H1 (cell line): Measurements from ENCODE around the gene RFX1. TPM values are rescaled to one million over a fixed set of nuclear protein-coding genes. Genes with fewer than 3 reads are reported as not detected.

Experiments
- CTCF ChIA-PET: fragments of 300-600 bp; sonication (Branson Sonifier 250); formaldehyde crosslinking; loops from one replicate; lab custom pipeline; 2021; ENCODE audit not compliant: partially characterized antibody; lab: Charles Lee
- POLR2A ChIA-PET: fragments of 300-600 bp; sonication (Branson Sonifier 250); formaldehyde crosslinking; loops from one replicate; lab custom pipeline; 2021; ENCODE audit warnings: inconsistent platforms; ENCODE audit not compliant: partially characterized antibody; lab: Charles Lee
- DNase-seq, 2 experiments: peaks; one replicate each; pipeline versions ENCODE4 v3.0.0 to v3.0.0-alpha.2; 2010 to 2022; ENCODE audit warnings: low spot score in 2 of 2, low read depth in 1 of 2, mixed read lengths in 1 of 2
- FAIRE-seq: peaks from 2 replicates; lab custom pipeline; 2011; peaks lifted over from hg19 to GRCh38; lab: Jason Lieb, UNC
- H2AFZ ChIP-seq: 2 replicates; pipeline ENCODE4 v1.8.1; 2012; ENCODE audit warnings: low read length, inconsistent platforms
- H2AK5ac ChIP-seq: 2 replicates; pipeline ENCODE4 v1.6.1; 2013; ENCODE audit warnings: low read depth, low read length
- H2BK120ac ChIP-seq: replicated peaks from 2 replicates; pipeline ENCODE3; 2013; ENCODE audit warnings: low read depth, low read length, inconsistent platforms
- H2BK12ac ChIP-seq: 2 replicates; pipeline ENCODE4 v1.6.1; 2013; ENCODE audit warnings: low read depth, low read length
- H2BK15ac ChIP-seq: 2 replicates; pipeline ENCODE4 v1.6.1; 2013; ENCODE audit warnings: low read length
- H2BK20ac ChIP-seq: 2 replicates; pipeline ENCODE4 v1.6.1; 2013; ENCODE audit warnings: low read length
- H2BK5ac ChIP-seq: 2 replicates; pipeline ENCODE4 v1.6.1; 2013; ENCODE audit warnings: low read depth, low read length
- H3K14ac ChIP-seq: 2 replicates; pipeline ENCODE4 v1.6.1; 2013; ENCODE audit warnings: inconsistent platforms; ENCODE audit not compliant: insufficient read length
- H3K18ac ChIP-seq: 2 replicates; pipeline ENCODE4 v1.6.1; 2013; ENCODE audit warnings: low read length; ENCODE audit errors: extremely low read depth
- H3K23ac ChIP-seq: 2 replicates; pipeline ENCODE4 v1.6.1; 2013; ENCODE audit warnings: inconsistent platforms; ENCODE audit not compliant: insufficient read length
- H3K23me2 ChIP-seq: 2 replicates; pipeline ENCODE4 v1.6.1; 2013; ENCODE audit warnings: low read depth, low read length
- H3K27ac ChIP-seq: 2 replicates; pipeline ENCODE4 v1.6.1; 2011; ENCODE audit warnings: low read depth, low read length, inconsistent platforms
- H3K27me3 ChIP-seq, 4 experiments: replicated peaks in 1 of 4; 1 replicate in 1 of 4; 2 replicates in 3 of 4; pipeline versions ENCODE4 v1.6.1 to v1.8.1; 2011 to 2013; ENCODE audit warnings: low read length in 3 of 4, mild to moderate bottlenecking in 3 of 4, inconsistent platforms in 2 of 4, mixed read lengths in 2 of 4, moderate library complexity in 1 of 4; ENCODE audit not compliant: control insufficient read depth in 3 of 4, insufficient read depth in 3 of 4; ENCODE audit errors: extremely low read depth in 1 of 4
- H3K36me3 ChIP-seq, 4 experiments: 2 replicates each; pipeline versions ENCODE4 v1.6.1 to v1.8.1; 2011 to 2013; ENCODE audit warnings: mild to moderate bottlenecking in 4 of 4, low read length in 3 of 4, moderate library complexity in 2 of 4, control low read depth in 1 of 4, inconsistent platforms in 1 of 4; ENCODE audit not compliant: insufficient read depth in 4 of 4, control insufficient read depth in 2 of 4
- H3K4ac ChIP-seq: replicated peaks from 2 replicates; pipeline ENCODE3; 2013; ENCODE audit warnings: low read length, low read depth, mixed read lengths, inconsistent platforms; ENCODE audit not compliant: insufficient read length
- H3K4me1 ChIP-seq, 4 experiments: replicated peaks in 1 of 4; 1 replicate in 1 of 4; 2 replicates in 3 of 4; pipeline versions ENCODE4 v1.6.1 to v1.8.1; 2011 to 2013; ENCODE audit warnings: low read length in 3 of 4, inconsistent platforms in 2 of 4, mixed read lengths in 1 of 4; ENCODE audit not compliant: insufficient read depth in 4 of 4, control insufficient read depth in 3 of 4
- H3K4me2 ChIP-seq, 2 experiments: 2 replicates each; pipeline versions ENCODE4 v1.6.1 to v1.8.1; 2011 to 2013; ENCODE audit warnings: low read depth in 2 of 2, low read length in 2 of 2, control low read depth in 1 of 2, inconsistent platforms in 1 of 2, mild to moderate bottlenecking in 1 of 2; ENCODE audit not compliant: insufficient read depth in 1 of 2
- H3K4me3 ChIP-seq, 4 experiments: fragments of 200-600, 300-600 bp in 1 of 4; sonication (generic), shearing (Covaris generic), sonication (Bioruptor Twin) in 1 of 4; 2 replicates each; pipeline versions ENCODE4 v1.5.1 to v1.8.1; 2011 to 2016; ENCODE audit warnings: low read length in 4 of 4, low read depth in 3 of 4, control low read depth in 2 of 4, inconsistent platforms in 2 of 4, mild to moderate bottlenecking in 2 of 4, mixed read lengths in 1 of 4, moderate library complexity in 1 of 4; ENCODE audit not compliant: insufficient read depth in 2 of 4; ENCODE audit errors: extremely low read depth in 1 of 4
- H3K56ac ChIP-seq: replicated peaks from 2 replicates; pipeline ENCODE3; 2013; ENCODE audit warnings: low read depth, mild to moderate bottlenecking, mixed read lengths, low read length, inconsistent platforms; ENCODE audit not compliant: insufficient read length
- H3K79me1 ChIP-seq: 2 replicates; pipeline ENCODE4 v1.6.1; 2013; ENCODE audit warnings: low read depth, low read length, control low read depth
- H3K79me2 ChIP-seq, 2 experiments: 2 replicates each; pipeline versions ENCODE4 v1.6.1 to v1.8.1; 2012 to 2013; ENCODE audit warnings: low read length in 2 of 2, mild to moderate bottlenecking in 2 of 2, inconsistent platforms in 1 of 2; ENCODE audit not compliant: insufficient read depth in 2 of 2, control insufficient read depth in 1 of 2
- H3K9ac ChIP-seq, 4 experiments: replicated peaks in 1 of 4; 1 replicate in 1 of 4; 2 replicates in 3 of 4; pipeline versions ENCODE4 v1.6.1 to v1.8.1; 2011 to 2013; ENCODE audit warnings: low read depth in 3 of 4, low read length in 3 of 4, control low read depth in 2 of 4, mild to moderate bottlenecking in 2 of 4, moderate library complexity in 2 of 4, inconsistent platforms in 1 of 4; ENCODE audit errors: extremely low read depth in 1 of 4
- H3K9me3 ChIP-seq, 2 experiments: 2 replicates each; pipeline versions ENCODE4 v1.6.1 to v1.8.1; 2012 to 2013; ENCODE audit warnings: mild to moderate bottlenecking in 2 of 2, moderate library complexity in 2 of 2, control low read depth in 1 of 2, inconsistent platforms in 1 of 2, low read depth in 1 of 2, low read length in 1 of 2, mixed read lengths in 1 of 2; ENCODE audit not compliant: insufficient read depth in 2 of 2
- H4K20me1 ChIP-seq, 2 experiments: replicated peaks in 1 of 2; 2 replicates each; pipeline versions ENCODE3 to v1.8.1; 2011 to 2013; ENCODE audit warnings: inconsistent platforms in 2 of 2, low read length in 2 of 2, mild to moderate bottlenecking in 1 of 2; ENCODE audit not compliant: insufficient read depth in 2 of 2, control insufficient read depth in 1 of 2
- H4K5ac ChIP-seq: 2 replicates; pipeline ENCODE4 v1.6.1; 2013; ENCODE audit warnings: low read length, low read depth, mixed read lengths, inconsistent platforms; ENCODE audit not compliant: insufficient read length
- H4K8ac ChIP-seq: 2 replicates; pipeline ENCODE4 v1.8.0; 2013; ENCODE audit warnings: mild to moderate bottlenecking, moderate library complexity, low read length, inconsistent platforms; ENCODE audit not compliant: insufficient read depth; ENCODE audit errors: extremely low read depth
- H4K91ac ChIP-seq: replicated peaks from 2 replicates; pipeline ENCODE3; 2013; ENCODE audit warnings: low read length, mixed read lengths, inconsistent platforms; ENCODE audit not compliant: insufficient read length
- JUN ChIP-seq: IDR thresholded peaks from 2 replicates; pipeline ENCODE4 v1.6.1; 2011; ENCODE audit warnings: low read depth, mild to moderate bottlenecking, improper control_type of control experiment, low read length
- SAP30 ChIP-seq: fragments of 300-600 bp; sonication (generic); IDR thresholded peaks from 2 replicates; pipeline ENCODE4 v1.7.1; 2012; ENCODE audit warnings: low read length, moderate library complexity, mild to moderate bottlenecking, inconsistent platforms; ENCODE audit not compliant: insufficient read depth, insufficient replicate concordance
- WGBS, 2 experiments: shearing (Covaris generic) in 1 of 2; methylation state at CpG; one replicate each; pipeline versions ENCODE4 v1.1.6 to v1.1.7; 2013 to 2015; ENCODE audit warnings: low lambda C conversion rate in 2 of 2, mixed read lengths in 2 of 2, inconsistent platforms in 1 of 2, low coverage in 1 of 2, missing lambda C conversion rate in 1 of 2; ENCODE audit not compliant: insufficient replicate concordance in 2 of 2, insufficient coverage in 1 of 2, insufficient read length in 1 of 2; ENCODE audit errors: extremely low coverage in 1 of 2, missing lambda C conversion rate in 1 of 2; 5-methylcytosine and 5-hydroxymethylcytosine counted together
- polyA plus RNA-seq, 7 experiments: library from polyadenylated mRNA; depleted of rRNA in 3 of 7; stranded (reverse) in 5 of 7; unstranded in 2 of 7; fragments of >200 nt in 5 of 7; fragments of 200-250 nt in 2 of 7; gene quantifications; 1 replicate in 5 of 7; 2 replicates in 1 of 7; 4 replicates in 1 of 7; pipeline versions ENCODE4 v1.2.1 to v1.2.3, GENCODE V29; 2011 to 2013; ENCODE audit warnings: missing spikeins in 2 of 7, mixed read lengths in 2 of 7
- total RNA-seq: library from RNA; stranded (reverse); fragmentation: NEBNext Ultra II Directional; extraction: Animal tissue kit (Norgen Biotek cat#: 25700); gene quantifications from 2 replicates; pipeline ENCODE4 v1.2.1, GENCODE V29; 2021

RFX1 gene
- total and polyA plus RNA-seq, 2 of the 8 experiments (the other 6 are each of a cell fraction or from before 2014, with no cell fraction given) = 4.9 to 17.0 TPM

DNA sequence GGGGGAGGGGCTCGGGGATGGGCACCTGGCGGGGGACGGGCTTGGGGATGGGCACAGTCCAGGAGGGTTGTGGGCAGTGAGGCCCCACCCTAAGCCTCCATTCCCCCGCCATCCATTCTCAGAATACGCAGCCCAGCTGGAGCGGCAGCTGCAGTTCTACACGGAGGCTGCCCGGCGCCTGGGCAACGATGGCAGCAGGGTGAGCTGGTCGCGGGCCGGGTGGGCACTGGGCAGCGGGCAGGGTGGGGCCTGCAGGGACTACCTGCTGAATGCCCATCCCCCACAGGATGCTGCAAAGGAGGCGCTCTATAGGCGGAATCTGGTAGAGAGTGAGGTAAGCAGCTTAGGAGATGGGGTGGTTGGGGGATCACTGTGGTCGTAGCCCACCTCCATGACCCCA lies 76.2 kb downstream of the RFX1 start:
- no peak overlapping the region for H3K9ac ChIP-seq
- peaks cover 2 to 23% (median 12%) of the 10 kb centered on the region in 4 experiments; a peak in 6 of 8 replicates for H3K36me3 ChIP-seq
- peaks cover 0 to 6% of the 10 kb centered on the region in 2 experiments for H4K20me1 ChIP-seq
- H4K91ac ChIP-seq = no peak overlapping the region
- DNase-seq (no peak), FAIRE-seq (no peak)
- no peak overlapping the region for H3K4me2 ChIP-seq
- H4K8ac ChIP-seq = no peak overlapping the region; the same call in 1 of the 2 replicates
- CTCF ChIA-PET = interaction anchor here (0.6 kb wide), 1 partner anchor 48 kb away, joined by 3 read pairs; no protein-coding TSS in a partner anchor
- no peaks in the 10 kb centered on the region for H3K27me3 ChIP-seq
- H3K56ac ChIP-seq = no peak overlapping the region
- no peak overlapping the region for H4K5ac ChIP-seq
- peaks cover 0 to 16% (median 3%) of the 10 kb centered on the region in 4 experiments; a peak in 4 of 7 replicates for H3K4me1 ChIP-seq
- H3K79me2 ChIP-seq = no peaks in the 10 kb centered on the region
- no peaks in the 10 kb centered on the region for H3K9me3 ChIP-seq
- no peak overlapping the region for H2BK120ac ChIP-seq
- H3K79me1 ChIP-seq = peaks cover 3% of the 10 kb centered on the region; the same call in 1 of the 2 replicates
- no peak overlapping the region for H3K4ac ChIP-seq
- H2BK12ac ChIP-seq = no peak overlapping the region
- H3K23me2 ChIP-seq = 0 out of 2 replicates have a peak, but pooled peaks cover 4% of the 10 kb centered on the region
- H2AK5ac ChIP-seq = no peak overlapping the region
- H3K14ac ChIP-seq = no peak overlapping the region
- no peak for TF ChIP-seq JUN
- no peak for TF ChIP-seq SAP30
- no peak overlapping the region for H2AFZ ChIP-seq
- no peak overlapping the region for H2BK15ac ChIP-seq
- POLR2A ChIA-PET = interaction anchor here (1.0 to 5.4 kb wide), 5 partner anchors 9 to 32 kb away, joined by 3 to 39 read pairs (median 5); partner anchors contain the start of gene DCAF15
- 78% methylated on average over 10 of the region's 17 CpGs; no CpG with 5 or more reads in 1 of the 2 experiments for WGBS, 2 experiments
- no peak overlapping the region for H3K4me3 ChIP-seq
- no peak overlapping the region for H3K18ac ChIP-seq
- no peak overlapping the region for H2BK5ac ChIP-seq
- H3K23ac ChIP-seq = no peak overlapping the region
- no peak overlapping the region for H3K27ac ChIP-seq
- H2BK20ac ChIP-seq = no peak overlapping the region
